ENCODE data around the gene RNF220. TPM values are rescaled to one million over a fixed set of nuclear protein-coding genes. Genes with fewer than 3 reads are reported as not detected.

The RNF220 gene
- polyA plus RNA-seq, 1 donor from 2014 or later = 142 TPM

GRCh38 chr1:44411861-44412260, 6.8 kb downstream of the RNF220 start:
- Histone ChIP-seq H3K9ac (ENCODE audit: low read length) (no peak overlapping the region), H2AFZ (ENCODE audit: low read depth, low read length) (no peak overlapping the region), H3K4me2 (ENCODE audit: low read length) (no peak overlapping the region), H3K9me3 (ENCODE audit: low read length) (no peaks in the 10 kb centered on the region), H3F3A (ENCODE audit: insufficient read depth, low read length, poor library complexity, severe bottlenecking) (no peaks in the 10 kb centered on the region), H3K79me2 (replicated peaks; ENCODE audit: insufficient read depth, low read length) (no peaks in the 10 kb centered on the region), H3K4me3 (ENCODE audit: low read length) (no peak overlapping the region), H3K36me3 (ENCODE audit: insufficient read depth, low read length) (no peaks in the 10 kb centered on the region), H3K27me3 (ENCODE audit: insufficient read depth, low read depth, low read length) (peaks cover 98% of the 10 kb centered on the region), H3K9me2 (ENCODE audit: insufficient read depth, low read length) (no peaks in the 10 kb centered on the region), H3K27ac (ENCODE audit: low read length) (no peak overlapping the region), H4K20me1 (ENCODE audit: insufficient read depth) (no peaks in the 10 kb centered on the region)
- no peak for TF ChIP-seq EP300 (conservative IDR thresholded peaks at IDR 0.05; ENCODE audit: poor library complexity, severe bottlenecking)
- TF ChIP-seq CTCF (IDR thresholded peaks at IDR 0.05; ENCODE audit: poor library complexity, severe bottlenecking) = no peak
- no peak for TF ChIP-seq RAD21 (conservative IDR thresholded peaks at IDR 0.05)
- no peak for TF ChIP-seq MXI1 (conservative IDR thresholded peaks at IDR 0.05; ENCODE audit: poor library complexity, severe bottlenecking)
- TF ChIP-seq TAF1 (IDR thresholded peaks at IDR 0.05; ENCODE audit: low read depth) = no peak
- no peak for TF ChIP-seq SMC3 (conservative IDR thresholded peaks at IDR 0.05; ENCODE audit: poor library complexity)

- Histone ChIP-seq H3K9me2 (ENCODE audit: insufficient read depth, low read length) (no peaks in the 10 kb centered on the region), H3K9ac (ENCODE audit: low read length) (no peak overlapping the region), H3K9me3 (ENCODE audit: low read length) (no peaks in the 10 kb centered on the region), H3K4me3 (ENCODE audit: low read length) (no peak overlapping the region), H4K20me1 (ENCODE audit: insufficient read depth) (no peaks in the 10 kb centered on the region), H3K4me2 (ENCODE audit: low read length) (no peak overlapping the region), H2AFZ (ENCODE audit: low read depth, low read length) (no peak overlapping the region), H3K36me3 (ENCODE audit: insufficient read depth, low read length) (no peaks in the 10 kb centered on the region), H3K79me2 (replicated peaks; ENCODE audit: insufficient read depth, low read length) (no peaks in the 10 kb centered on the region), H3K27ac (ENCODE audit: low read length) (no peak overlapping the region), H3F3A (ENCODE audit: insufficient read depth, low read length, poor library complexity, severe bottlenecking) (no peaks in the 10 kb centered on the region), H3K27me3 (ENCODE audit: insufficient read depth, low read depth, low read length) (peaks cover 98% of the 10 kb centered on the region)
- TF ChIP-seq EP300 (conservative IDR thresholded peaks at IDR 0.05; ENCODE audit: poor library complexity, severe bottlenecking) (no peak), MXI1 (conservative IDR thresholded peaks at IDR 0.05; ENCODE audit: poor library complexity, severe bottlenecking) (no peak), EZH2 (IDR thresholded peaks at IDR 0.05; ENCODE audit: borderline replicate concordance, insufficient read depth, low read length, poor library complexity, severe bottlenecking) (no peak), RAD21 (conservative IDR thresholded peaks at IDR 0.05) (no peak), CTCF (IDR thresholded peaks at IDR 0.05; ENCODE audit: poor library complexity, severe bottlenecking) (no peak), TAF1 (IDR thresholded peaks at IDR 0.05; ENCODE audit: low read depth) (no peak)
These were observed 7.5 kb downstream of the RNF220 start for GRCh38 chr1:44412601-44413000.

- H3K36me3 ChIP-seq (ENCODE audit: insufficient read depth, low read length) = no peaks in the 10 kb centered on the region
- H3K9ac ChIP-seq (ENCODE audit: low read length) = no peak overlapping the region
- TF ChIP-seq SMC3 (conservative IDR thresholded peaks at IDR 0.05; ENCODE audit: poor library complexity) (no peak), RAD21 (conservative IDR thresholded peaks at IDR 0.05) (no peak), EZH2 (IDR thresholded peaks at IDR 0.05; ENCODE audit: borderline replicate concordance, insufficient read depth, low read length, poor library complexity, severe bottlenecking) (no peak), EP300 (conservative IDR thresholded peaks at IDR 0.05; ENCODE audit: poor library complexity, severe bottlenecking) (no peak), CTCF (IDR thresholded peaks at IDR 0.05; ENCODE audit: poor library complexity, severe bottlenecking) (no peak), MXI1 (conservative IDR thresholded peaks at IDR 0.05; ENCODE audit: poor library complexity, severe bottlenecking) (no peak)
- H4K20me1 ChIP-seq (ENCODE audit: insufficient read depth) = no peaks in the 10 kb centered on the region
- H3K79me2 ChIP-seq (replicated peaks; ENCODE audit: insufficient read depth, low read length) = no peaks in the 10 kb centered on the region
- H3F3A ChIP-seq (ENCODE audit: insufficient read depth, low read length, poor library complexity, severe bottlenecking) = peaks cover 2% of the 10 kb centered on the region
- H3K9me2 ChIP-seq (ENCODE audit: insufficient read depth, low read length) = no peaks in the 10 kb centered on the region
- no peak overlapping the region for H3K4me2 ChIP-seq (ENCODE audit: low read length)
- H3K9me3 ChIP-seq (ENCODE audit: low read length) = no peaks in the 10 kb centered on the region
- H2AFZ ChIP-seq (ENCODE audit: low read depth, low read length) = no peak overlapping the region
- H3K27ac ChIP-seq (ENCODE audit: low read length) = no peak overlapping the region
- no peak overlapping the region for H3K4me3 ChIP-seq (ENCODE audit: low read length)
- peaks cover 98% of the 10 kb centered on the region for H3K27me3 ChIP-seq (ENCODE audit: insufficient read depth, low read depth, low read length)
These were observed 8.7 kb downstream of the RNF220 start for GRCh38 chr1:44413740-44414139.
